Uterus (tissue), 4 donors: ENCODE results near the gene CAMTA1. TPM values are rescaled to one million over a fixed set of nuclear protein-coding genes. Genes with fewer than 3 reads are reported as not detected.

Experiments
- DNase-seq, 2 donors: peaks; one replicate each; pipeline ENCODE4 v3.0.0-alpha.2; 2019 to 2020
- H3K27ac ChIP-seq, 2 donors: fragments of 200-600 bp; sonication (generic); 1 replicate in 1 of 2; 2 replicates in 1 of 2; pipeline ENCODE4 v1.5.1; 2016 to 2018
- H3K27me3 ChIP-seq, 2 donors: fragments of 200-600 bp; sonication (generic); one replicate each; pipeline ENCODE4 v1.5.1; 2018 to 2019; ENCODE audit warnings: control low read depth in 1 of 2
- H3K36me3 ChIP-seq, 2 donors: fragments of 200-600 bp; sonication (generic); one replicate each; pipeline ENCODE4 v1.5.1; 2019; ENCODE audit warnings: control low read depth in 1 of 2
- H3K4me1 ChIP-seq, 2 donors: fragments of 200-600 bp; sonication (generic); one replicate each; pipeline ENCODE4 v1.5.1; 2018 to 2019; ENCODE audit warnings: control low read depth in 1 of 2
- H3K4me3 ChIP-seq, 2 donors: fragments of 200-600 bp; sonication (generic); 1 replicate in 1 of 2; 2 replicates in 1 of 2; pipeline ENCODE4 v1.5.1; 2018 to 2019; ENCODE audit warnings: mild to moderate bottlenecking in 1 of 2
- H3K9me3 ChIP-seq, 2 donors: fragments of 200-600 bp; sonication (generic); one replicate each; pipeline ENCODE4 v1.5.1; 2019; ENCODE audit warnings: control low read depth in 1 of 2
- CTCF ChIP-seq, 4 experiments: fragments of 200-600 bp in 2 of 4; fragments of 450-650 bp in 2 of 4; sonication (generic) in 2 of 4; IDR thresholded peaks; one replicate each; pipeline ENCODE4 v1.5.1; 2016 to 2019; ENCODE audit warnings: antibody characterized with exemption in 4 of 4, mild to moderate bottlenecking in 2 of 4, moderate library complexity in 1 of 4
- POLR2A ChIP-seq, 2 donors: fragments of 450-650 bp; IDR thresholded peaks; one replicate each; pipeline ENCODE4 v1.6.1; 2016; ENCODE audit warnings: antibody characterized with exemption in 2 of 2, mild to moderate bottlenecking in 1 of 2, moderate library complexity in 1 of 2
- intact Hi-C: fragments of 100-400 bp; cut with DNase I; formaldehyde crosslinking; loops from one replicate; pipeline ENCODE4 v1.15.1; 2023; ENCODE audit warnings: low total_unique reads
- total RNA-seq, 4 donors: library from RNA; depleted of rRNA in 3 of 4; stranded (reverse); fragments of >200 nt in 3 of 4; gene quantifications; one replicate each; pipeline versions ENCODE4 v1.1.0 to v1.2.4, GENCODE V29; 2014 to 2023
- donor health status: DM: yes; HTN: yes; CAD: no.

The CAMTA1 gene
- total RNA-seq, 4 donors from 2014 or later, result 29.7 to 427 (median 64.8) TPM

- no peak for TF ChIP-seq CTCF (IDR thresholded peaks at IDR 0.05)
- TF ChIP-seq POLR2A (IDR thresholded peaks at IDR 0.05), result no peak
- Histone ChIP-seq H3K27me3 (no peaks in the 10 kb centered on the region), H3K27ac (no peak overlapping the region), H3K36me3 (no peaks in the 10 kb centered on the region), H3K4me3 (no peak overlapping the region), H3K9me3 (no peaks in the 10 kb centered on the region), H3K4me1 (no peaks in the 10 kb centered on the region)
- intact Hi-C loops, result no loop called here
- no peak for DNase-seq
Observed at GRCh38 chr1:6986281-6986680, 201.0 kb downstream of the CAMTA1 start.

GRCh38 chr1:6987940-6988339 lies 202.7 kb downstream of the CAMTA1 start:
- no peak for TF ChIP-seq POLR2A (IDR thresholded peaks at IDR 0.05)
- TF ChIP-seq CTCF (IDR thresholded peaks at IDR 0.05), result no peak
- no peak overlapping the region for H3K4me3 ChIP-seq
- no peaks in the 10 kb centered on the region for H3K36me3 ChIP-seq
- no peaks in the 10 kb centered on the region for H3K9me3 ChIP-seq
- no peak overlapping the region for H3K27ac ChIP-seq
- H3K4me1 ChIP-seq, result no peaks in the 10 kb centered on the region
- no peak for DNase-seq
- H3K27me3 ChIP-seq, result no peaks in the 10 kb centered on the region
- intact Hi-C loops, result no loop called here

GRCh38 chr1:6988796-6989195 lies 203.5 kb downstream of the CAMTA1 start:
- H3K9me3 ChIP-seq, result no peaks in the 10 kb centered on the region
- intact Hi-C loops, result no loop called here
- H3K36me3 ChIP-seq, result no peaks in the 10 kb centered on the region
- DNase-seq, result no peak
- H3K27ac ChIP-seq, result no peak overlapping the region
- no peaks in the 10 kb centered on the region for H3K27me3 ChIP-seq
- no peaks in the 10 kb centered on the region for H3K4me1 ChIP-seq
- TF ChIP-seq POLR2A (IDR thresholded peaks at IDR 0.05), result no peak
- no peak for TF ChIP-seq CTCF (IDR thresholded peaks at IDR 0.05)
- no peak overlapping the region for H3K4me3 ChIP-seq

GRCh38 chr1:6989212-6990159 lies 204.2 kb downstream of the CAMTA1 start:
- Histone ChIP-seq H3K9me3 (no peaks in the 10 kb centered on the region), H3K4me1 (no peaks in the 10 kb centered on the region), H3K27me3 (no peaks in the 10 kb centered on the region), H3K36me3 (no peaks in the 10 kb centered on the region), H3K27ac (no peak overlapping the region), H3K4me3 (no peak overlapping the region)
- intact Hi-C loops, result no loop called here
- no peak for DNase-seq
- TF ChIP-seq POLR2A (IDR thresholded peaks at IDR 0.05) (no peak), CTCF (IDR thresholded peaks at IDR 0.05) (no peak)

GRCh38 chr1:6991266-6991665 lies 206.0 kb downstream of the CAMTA1 start:
- no peak overlapping the region for H3K4me3 ChIP-seq
- no peaks in the 10 kb centered on the region for H3K4me1 ChIP-seq
- H3K27ac ChIP-seq, result no peak overlapping the region
- TF ChIP-seq POLR2A (IDR thresholded peaks at IDR 0.05) (no peak), CTCF (IDR thresholded peaks at IDR 0.05) (no peak)
- H3K9me3 ChIP-seq, result no peaks in the 10 kb centered on the region
- DNase-seq, result no peak
- intact Hi-C loops, result no loop called here
- no peaks in the 10 kb centered on the region for H3K27me3 ChIP-seq
- no peaks in the 10 kb centered on the region for H3K36me3 ChIP-seq
